ENCODE data around the gene NUP62.

DNA sequence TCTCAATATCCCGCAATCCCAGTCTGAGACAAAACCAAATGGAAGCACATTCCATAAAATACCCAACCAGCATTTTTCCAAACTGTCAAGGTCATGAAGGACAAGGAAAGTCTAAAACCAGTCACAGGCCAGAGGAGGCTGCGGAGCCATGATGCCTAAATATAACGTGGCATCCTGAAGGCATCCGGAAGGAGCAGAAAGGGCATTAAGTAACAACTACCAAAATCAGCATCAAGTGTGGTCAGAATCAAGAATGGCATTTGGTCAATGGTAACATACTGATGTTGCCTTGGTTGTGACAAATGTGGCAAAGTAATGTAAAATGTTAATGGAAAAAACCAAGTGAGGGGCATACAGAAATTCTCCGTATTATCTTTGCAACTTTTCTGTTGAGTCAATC lies 3.8 kb downstream of the NUP62 start:
- TF ChIP-seq EP300 (IDR thresholded peaks at IDR 0.05) (no peak), POLR2A (IDR thresholded peaks at IDR 0.05) (no peak), POLR2AphosphoS5 (IDR thresholded peaks at IDR 0.05) (no peak)
- TF ChIP-seq, protein P1, sequence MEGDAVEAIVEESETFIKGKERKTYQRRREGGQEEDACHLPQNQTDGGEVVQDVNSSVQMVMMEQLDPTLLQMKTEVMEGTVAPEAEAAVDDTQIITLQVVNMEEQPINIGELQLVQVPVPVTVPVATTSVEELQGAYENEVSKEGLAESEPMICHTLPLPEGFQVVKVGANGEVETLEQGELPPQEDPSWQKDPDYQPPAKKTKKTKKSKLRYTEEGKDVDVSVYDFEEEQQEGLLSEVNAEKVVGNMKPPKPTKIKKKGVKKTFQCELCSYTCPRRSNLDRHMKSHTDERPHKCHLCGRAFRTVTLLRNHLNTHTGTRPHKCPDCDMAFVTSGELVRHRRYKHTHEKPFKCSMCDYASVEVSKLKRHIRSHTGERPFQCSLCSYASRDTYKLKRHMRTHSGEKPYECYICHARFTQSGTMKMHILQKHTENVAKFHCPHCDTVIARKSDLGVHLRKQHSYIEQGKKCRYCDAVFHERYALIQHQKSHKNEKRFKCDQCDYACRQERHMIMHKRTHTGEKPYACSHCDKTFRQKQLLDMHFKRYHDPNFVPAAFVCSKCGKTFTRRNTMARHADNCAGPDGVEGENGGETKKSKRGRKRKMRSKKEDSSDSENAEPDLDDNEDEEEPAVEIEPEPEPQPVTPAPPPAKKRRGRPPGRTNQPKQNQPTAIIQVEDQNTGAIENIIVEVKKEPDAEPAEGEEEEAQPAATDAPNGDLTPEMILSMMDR (IDR thresholded peaks at IDR 0.05): no peak
